SK-N-MC (cell line): ENCODE data around the gene RIPK3.

ENCODE experiments used
- DNase-seq: peaks from one replicate; pipeline ENCODE4 v3.0.0-alpha.2; 2011; ENCODE audit warnings: low read depth, low spot score
- H3K27ac ChIP-seq: fragments of 200-600 bp; sonication (generic); 2 replicates; pipeline ENCODE4 v1.5.1; 2016; ENCODE audit warnings: mixed run types
- H3K36me3 ChIP-seq: fragments of 200-600 bp; sonication (generic); 2 replicates; pipeline ENCODE4 v1.6.1; 2017; ENCODE audit warnings: antibody characterized with exemption, low read length, mixed read lengths; ENCODE audit not compliant: insufficient read depth
- H3K4me3 ChIP-seq: fragments of 200-600 bp; sonication (generic); 2 replicates; pipeline ENCODE4 v1.5.1; 2016
- H3K9ac ChIP-seq: fragments of 200-600 bp; sonication (generic); 2 replicates; pipeline ENCODE4 v1.8.0; 2017; ENCODE audit warnings: mixed run types, mixed read lengths; ENCODE audit not compliant: insufficient read length
- H3K9me3 ChIP-seq: fragments of 200-600 bp; sonication (generic); 2 replicates; pipeline ENCODE4 v1.6.1; 2017; ENCODE audit warnings: low read depth, mild to moderate bottlenecking, antibody characterized with exemption, low read length, moderate library complexity, mixed read lengths
- EZH2 ChIP-seq: fragments of 200-600 bp; sonication (generic); IDR thresholded peaks from one replicate; pipeline ENCODE4 v1.6.1; 2017; ENCODE audit warnings: antibody characterized with exemption
- FOXP2 ChIP-seq: optimal IDR thresholded peaks from 2 replicates; pipeline ENCODE3; 2011; ENCODE audit warnings: mild to moderate bottlenecking, moderate library complexity; ENCODE audit not compliant: insufficient read depth; ENCODE audit errors: extremely low read length, control extremely low read depth
- POLR2AphosphoS5 ChIP-seq: IDR thresholded peaks from 2 replicates; pipeline ENCODE4 v1.6.1; 2012; ENCODE audit warnings: mild to moderate bottlenecking, low read depth, low read length, borderline replicate concordance

The RIPK3 gene

GRCh38 chr14:24342889-24343288 is 3.1 kb upstream of the RIPK3 start:
- Histone ChIP-seq H3K9me3 (no peaks in the 10 kb centered on the region), H3K9ac (no peak overlapping the region), H3K4me3 (no peak overlapping the region), H3K27ac (no peak overlapping the region), H3K36me3 (no peaks in the 10 kb centered on the region)
- no peak for DNase-seq
- TF ChIP-seq EZH2, result no peak
- TF ChIP-seq POLR2AphosphoS5, result no peak
- TF ChIP-seq FOXP2, result no peak

- Histone ChIP-seq H3K9ac (no peak overlapping the region), H3K27ac (no peak overlapping the region), H3K36me3 (no peaks in the 10 kb centered on the region), H3K9me3 (no peaks in the 10 kb centered on the region), H3K4me3 (no peak overlapping the region)
- TF ChIP-seq POLR2AphosphoS5 (no peak), FOXP2 (no peak)
- DNase-seq, result no peak
These were observed 815 bp upstream of the RIPK3 start for GRCh38 chr14:24340606-24341005.

- Histone ChIP-seq H3K4me3 (no peak overlapping the region), H3K9ac (no peak overlapping the region), H3K27ac (no peak overlapping the region), H3K36me3 (no peaks in the 10 kb centered on the region), H3K9me3 (no peaks in the 10 kb centered on the region)
- no peak for DNase-seq
- TF ChIP-seq EZH2, result no peak
- no peak for TF ChIP-seq FOXP2
- TF ChIP-seq POLR2AphosphoS5, result no peak
These were observed 948 bp downstream of the RIPK3 start for GRCh38 chr14:24338843-24339242.

GRCh38 chr14:24337824-24338175 is 2.0 kb downstream of the RIPK3 start:
- H3K9ac ChIP-seq, result no peak overlapping the region

GRCh38 chr14:24337144-24337823 is 2.5 kb downstream of the RIPK3 start:
- no peak for DNase-seq
- Histone ChIP-seq H3K4me3 (no peak overlapping the region), H3K36me3 (no peaks in the 10 kb centered on the region), H3K9ac (no peak overlapping the region), H3K9me3 (no peaks in the 10 kb centered on the region), H3K27ac (no peak overlapping the region)
- TF ChIP-seq FOXP2 (no peak), EZH2 (no peak), POLR2AphosphoS5 (no peak)

More at GRCh38 chr14:24337824-24338175, 2.0 kb downstream of the RIPK3 start:
- no peak for TF ChIP-seq EZH2
- no peak for TF ChIP-seq FOXP2
- TF ChIP-seq POLR2AphosphoS5, result no peak
- H3K27ac ChIP-seq, result no peak overlapping the region
- H3K4me3 ChIP-seq, result no peak overlapping the region
- DNase-seq, result no peak
- H3K36me3 ChIP-seq, result no peaks in the 10 kb centered on the region
- no peaks in the 10 kb centered on the region for H3K9me3 ChIP-seq

GRCh38 chr14:24335461-24336171 is 4.2 kb downstream of the RIPK3 start:
- no peak overlapping the region for H3K4me3 ChIP-seq
- H3K36me3 ChIP-seq, result no peaks in the 10 kb centered on the region
- H3K9ac ChIP-seq, result no peak overlapping the region
- no peak overlapping the region for H3K27ac ChIP-seq
- H3K9me3 ChIP-seq, result no peaks in the 10 kb centered on the region
- TF ChIP-seq EZH2, result no peak
- TF ChIP-seq FOXP2, result no peak
- TF ChIP-seq POLR2AphosphoS5, result no peak
- no peak for DNase-seq

GRCh38 chr14:24334431-24335291 is 5.1 kb downstream of the RIPK3 start, which contains the start of gene ADCY4:
Gene ADCY4 (minus strand): TSS chr14:24335071. CDS start chr14:24334652, 419 bp downstream.
- no peak within 1 kb of the TSS for H3K27ac ChIP-seq
- H3K36me3 ChIP-seq, result no peaks in the 10 kb centered on the region
- H3K9me3 ChIP-seq, result no peaks in the 10 kb centered on the region
- peak within 1 kb of the TSS; percentile 63 for H3K9ac ChIP-seq
- no peak for DNase-seq
- TF ChIP-seq EZH2 (no peak), POLR2AphosphoS5 (no peak), FOXP2 (no peak)
- H3K4me3 ChIP-seq, result peak within 1 kb of the TSS; percentile 84
